ENCODE measurements around the gene IFNGR2.
"Not testable (repeated sequence)": the region's sequence is repeated elsewhere in the genome, so short reads cannot be mapped to it uniquely, and the experiment has no call there.

Gene IFNGR2

GRCh38 chr21:33437140-33437539 lies 33.9 kb downstream of the IFNGR2 start:
- DNase-seq (ENCODE audit: low read depth): no peak

GRCh38 chr21:33441489-33442477 lies 38.6 kb downstream of the IFNGR2 start:
- no peak for DNase-seq (ENCODE audit: low read depth)

- DNase-seq (ENCODE audit: low read depth): no peak
These were observed 40.0 kb downstream of the IFNGR2 start for GRCh38 chr21:33443194-33443593.

GRCh38 chr21:33444499-33444898 lies 41.3 kb downstream of the IFNGR2 start:
- no peak for DNase-seq (ENCODE audit: low read depth)

GRCh38 chr21:33446620-33447019 lies 43.4 kb downstream of the IFNGR2 start:
- not testable (repeated sequence) for DNase-seq (ENCODE audit: low read depth)

GRCh38 chr21:33449616-33450015 lies 46.4 kb downstream of the IFNGR2 start:
- no peak for DNase-seq (ENCODE audit: low read depth)

- DNase-seq (ENCODE audit: low read depth): no peak
These were observed 48.4 kb downstream of the IFNGR2 start for GRCh38 chr21:33451634-33452071.

- DNase-seq (ENCODE audit: low read depth): no peak
These were observed 49.1 kb downstream of the IFNGR2 start for GRCh38 chr21:33452362-33452761.

GRCh38 chr21:33455686-33456446 lies 52.7 kb downstream of the IFNGR2 start:
- no peak for DNase-seq (ENCODE audit: low read depth)

- DNase-seq (ENCODE audit: low read depth): no peak
These were observed 55.6 kb downstream of the IFNGR2 start for GRCh38 chr21:33458861-33459260.

- no peak for DNase-seq (ENCODE audit: low read depth)
These were observed 58.5 kb downstream of the IFNGR2 start for GRCh38 chr21:33461538-33462250.

GRCh38 chr21:33469183-33469582 lies 66.0 kb downstream of the IFNGR2 start:
- DNase-seq (ENCODE audit: low read depth): not testable (repeated sequence)

GRCh38 chr21:33470701-33471100 lies 67.5 kb downstream of the IFNGR2 start:
- DNase-seq (ENCODE audit: low read depth): no peak

GRCh38 chr21:33473344-33473743 lies 70.1 kb downstream of the IFNGR2 start:
- DNase-seq (ENCODE audit: low read depth): no peak

- DNase-seq (ENCODE audit: low read depth): no peak
These were observed 73.9 kb downstream of the IFNGR2 start for GRCh38 chr21:33477066-33477465.

- DNase-seq (ENCODE audit: low read depth): no peak
These were observed 75.0 kb downstream of the IFNGR2 start for GRCh38 chr21:33478182-33478581.

GRCh38 chr21:33478935-33479678 lies 75.9 kb downstream of the IFNGR2 start:
- no peak for DNase-seq (ENCODE audit: low read depth)

- DNase-seq (ENCODE audit: low read depth): peak; percentile 92
These were observed 76.7 kb downstream of the IFNGR2 start, which contains the start of gene TMEM50B for GRCh38 chr21:33479679-33480480. TMEM50B (minus strand) TSS chr21:33479974; CDS start chr21:33468885, 11,089 bp downstream.

GRCh38 chr21:33480481-33481103 lies 77.4 kb downstream of the IFNGR2 start:
- DNase-seq (ENCODE audit: low read depth): no peak

Data from stimulated activated CD8-positive, alpha-beta memory T cell treated with anti-CD3 and anti-CD28 coated beads, Interleukin-15, amount 100 ng/mL, for 1 hour (primary cell).